Liver (tissue), 9 donors: ENCODE measurements around the gene MCTP2. TPM values are rescaled to one million over a fixed set of nuclear protein-coding genes. Genes with fewer than 3 reads are reported as not detected.

Experiments used
- DNase-seq: peaks from one replicate; pipeline ENCODE4 v3.0.0-alpha.2; 2017; ENCODE audit warnings: low spot score
- H3K27ac ChIP-seq, 2 donors: one replicate each; pipeline ENCODE4 v1.7.0; 2013; ENCODE audit warnings: inconsistent platforms in 2 of 2, low read length in 2 of 2, control low read depth in 1 of 2, low read depth in 1 of 2, mild to moderate bottlenecking in 1 of 2
- H3K27me3 ChIP-seq, 4 donors: one replicate each; pipeline versions ENCODE4 v1.6.1 to v1.7.0; 2013; ENCODE audit warnings: low read length in 3 of 4, inconsistent platforms in 1 of 4, mild to moderate bottlenecking in 1 of 4, moderate library complexity in 1 of 4; ENCODE audit not compliant: control insufficient read depth in 4 of 4, insufficient read depth in 4 of 4
- H3K36me3 ChIP-seq, 4 donors: one replicate each; pipeline versions ENCODE4 v1.6.1 to v1.7.0; 2013; ENCODE audit warnings: low read length in 3 of 4, mild to moderate bottlenecking in 3 of 4, low read depth in 1 of 4, moderate library complexity in 1 of 4; ENCODE audit not compliant: control insufficient read depth in 4 of 4, insufficient read depth in 3 of 4
- H3K4me1 ChIP-seq, 4 donors: one replicate each; pipeline versions ENCODE4 v1.6.1 to v1.7.0; 2013; ENCODE audit warnings: low read length in 3 of 4, mild to moderate bottlenecking in 3 of 4, moderate library complexity in 1 of 4; ENCODE audit not compliant: control insufficient read depth in 4 of 4, insufficient read depth in 4 of 4
- H3K4me3 ChIP-seq, 3 donors: one replicate each; pipeline versions ENCODE4 v1.6.1 to v1.7.0; 2013; ENCODE audit warnings: low read length in 3 of 3, control low read depth in 1 of 3, low read depth in 1 of 3, mild to moderate bottlenecking in 1 of 3
- H3K9ac ChIP-seq, 2 donors: one replicate each; pipeline ENCODE4 v1.7.0; 2013; ENCODE audit warnings: low read length in 2 of 2, mild to moderate bottlenecking in 2 of 2, moderate library complexity in 2 of 2, control low read depth in 1 of 2, low read depth in 1 of 2
- H3K9me3 ChIP-seq, 4 donors: one replicate each; pipeline versions ENCODE4 v1.6.1 to v1.7.0; 2013; ENCODE audit warnings: low read length in 3 of 4; ENCODE audit not compliant: control insufficient read depth in 4 of 4
- ATF3 ChIP-seq: IDR thresholded peaks from 2 replicates; pipeline ENCODE4 v1.6.1; 2016; ENCODE audit warnings: antibody characterized with exemption
- CTCF ChIP-seq: fragments of 150-350 bp; IDR thresholded peaks from 2 replicates; pipeline ENCODE4 v1.5.1; 2017; ENCODE audit warnings: improper control_type of control experiment, low read depth, low read length; ENCODE audit not compliant: missing input control
- EGR1 ChIP-seq, 2 donors: IDR thresholded peaks; 2 replicates each; pipeline ENCODE4 v1.6.1; 2016 to 2018; ENCODE audit warnings: antibody characterized with exemption in 2 of 2, low read depth in 2 of 2
- FOXA1 ChIP-seq: IDR thresholded peaks from 2 replicates; pipeline ENCODE4 v1.6.1; 2016; ENCODE audit warnings: antibody characterized with exemption
- FOXA2 ChIP-seq: IDR thresholded peaks from 2 replicates; pipeline ENCODE4 v1.6.1; 2016; ENCODE audit warnings: antibody characterized with exemption
- GABPA ChIP-seq, 2 donors: IDR thresholded peaks in 1 of 2; conservative IDR thresholded peaks in 1 of 2; 2 replicates each; pipeline ENCODE4 v1.6.1; 2016; ENCODE audit warnings: antibody characterized with exemption in 2 of 2, mild to moderate bottlenecking in 1 of 2, moderate library complexity in 1 of 2
- HNF4A ChIP-seq, 2 donors: conservative IDR thresholded peaks; 2 replicates each; pipeline ENCODE4 v1.6.1; 2016; ENCODE audit warnings: antibody characterized with exemption in 2 of 2, mild to moderate bottlenecking in 2 of 2
- HNF4G ChIP-seq: IDR thresholded peaks from 2 replicates; pipeline ENCODE4 v1.6.1; 2016; ENCODE audit warnings: antibody characterized with exemption
- JUND ChIP-seq, 2 donors: IDR thresholded peaks; 2 replicates each; pipeline ENCODE4 v1.6.1; 2016; ENCODE audit warnings: antibody characterized with exemption in 2 of 2
- MAX ChIP-seq: IDR thresholded peaks from 2 replicates; pipeline ENCODE4 v1.6.1; 2016; ENCODE audit warnings: antibody characterized with exemption
- NR2F2 ChIP-seq: IDR thresholded peaks from 2 replicates; pipeline ENCODE4 v1.6.1; 2016; ENCODE audit warnings: antibody characterized with exemption
- RAD21 ChIP-seq, 2 donors: IDR thresholded peaks; 2 replicates each; pipeline ENCODE4 v1.6.1; 2016; ENCODE audit warnings: antibody characterized with exemption in 2 of 2, mild to moderate bottlenecking in 2 of 2
- REST ChIP-seq: IDR thresholded peaks from 2 replicates; pipeline ENCODE4 v1.6.1; 2016; ENCODE audit warnings: antibody characterized with exemption, mild to moderate bottlenecking
- RXRA ChIP-seq, 2 donors: IDR thresholded peaks; 2 replicates each; pipeline ENCODE4 v1.6.1; 2017 to 2018; ENCODE audit warnings: antibody characterized with exemption in 2 of 2, mild to moderate bottlenecking in 1 of 2
- SP1 ChIP-seq: IDR thresholded peaks from 2 replicates; pipeline ENCODE4 v1.6.1; 2018; ENCODE audit warnings: antibody characterized with exemption, mild to moderate bottlenecking
- YY1 ChIP-seq: IDR thresholded peaks from 2 replicates; pipeline ENCODE4 v1.6.1; 2016; ENCODE audit warnings: antibody characterized with exemption, mild to moderate bottlenecking
- ZBTB33 ChIP-seq: IDR thresholded peaks from 2 replicates; pipeline ENCODE4 v1.6.1; 2016; ENCODE audit warnings: antibody characterized with exemption
- WGBS: extraction: QIAGEN DNeasy Blood & Tissue Kit; methylation state at CpG from one replicate; pipeline ENCODE4 v1.1.7; 2013; 5-methylcytosine and 5-hydroxymethylcytosine counted together
- polyA plus RNA-seq, 2 donors: library from polyadenylated mRNA; stranded (reverse) in 1 of 2; unstranded in 1 of 2; fragments of 200-250 nt in 1 of 2; fragments of >200 nt in 1 of 2; fragmentation: Nextera tagmentation in 1 of 2; extraction: Ambion mirVana in 1 of 2; gene quantifications; one replicate each; pipeline versions ENCODE4 v1.2.1 to v1.2.3, GENCODE V29; 2013 to 2015
- total RNA-seq, 2 donors: library from RNA; depleted of rRNA; stranded (reverse); fragments of >200 nt; gene quantifications; one replicate each; pipeline ENCODE4 v1.2.3, GENCODE V29; 2014
- donor health status: healthy.
- donor health status: healthy.
- donor health status: healthy.
- donor health status: healthy.
- donor health status: healthy.

Gene MCTP2
- total and polyA plus RNA-seq, 4 donors = 0.43 to 9.9 (median 3.5) TPM

- Histone ChIP-seq H3K9me3 (no peaks in the 10 kb centered on the region), H3K27me3 (no peaks in the 10 kb centered on the region), H3K4me1 (no peaks in the 10 kb centered on the region), H3K27ac (no peak overlapping the region), H3K9ac (no peak overlapping the region), H3K36me3 (no peaks in the 10 kb centered on the region), H3K4me3 (no peak overlapping the region)
- WGBS = 65% methylated on average over 2 of the region's 2 CpGs
- TF ChIP-seq CTCF (no peak), FOXA2 (no peak), MAX (no peak), ATF3 (no peak), RAD21 (IDR thresholded peaks at IDR 0.05) (no peak), YY1 (no peak), REST (no peak), SP1 (no peak), NR2F2 (no peak), GABPA (IDR thresholded peaks at IDR 0.05 in 1 of 2, conservative IDR thresholded peaks at IDR 0.05 in 1 of 2) (no peak), JUND (IDR thresholded peaks at IDR 0.05) (no peak), HNF4A (conservative IDR thresholded peaks at IDR 0.05) (no peak), RXRA (IDR thresholded peaks at IDR 0.05) (no peak)
- DNase-seq = no peak
These were observed 139.6 kb downstream of the MCTP2 start for GRCh38 chr15:94370936-94371285.

- WGBS = 79% methylated on average over 6 of the region's 6 CpGs
- Histone ChIP-seq H3K9me3 (no peaks in the 10 kb centered on the region), H3K27me3 (no peaks in the 10 kb centered on the region), H3K4me1 (no peaks in the 10 kb centered on the region), H3K9ac (no peak overlapping the region), H3K36me3 (no peaks in the 10 kb centered on the region), H3K4me3 (no peak overlapping the region), H3K27ac (no peak overlapping the region)
- DNase-seq = no peak
- TF ChIP-seq HNF4A (conservative IDR thresholded peaks at IDR 0.05) (no peak), ZBTB33 (no peak), RAD21 (IDR thresholded peaks at IDR 0.05) (no peak), FOXA1 (no peak), REST (no peak), JUND (IDR thresholded peaks at IDR 0.05) (no peak), HNF4G (no peak), MAX (no peak), RXRA (IDR thresholded peaks at IDR 0.05) (no peak), SP1 (no peak), FOXA2 (no peak), NR2F2 (no peak), EGR1 (IDR thresholded peaks at IDR 0.05; ENCODE audit: low read depth in 2 of 2) (no peak), CTCF (no peak), GABPA (IDR thresholded peaks at IDR 0.05 in 1 of 2, conservative IDR thresholded peaks at IDR 0.05 in 1 of 2) (no peak), YY1 (no peak)
These were observed 141.5 kb downstream of the MCTP2 start for GRCh38 chr15:94372821-94373220.
